Activated T-cell treated with anti-CD3 and anti-CD28 coated beads, Interleukin-2, amount 50 U/mL, for 72 hours (primary cell): ENCODE measurements around the gene GPATCH11. TPM values are rescaled to one million over a fixed set of nuclear protein-coding genes. Genes with fewer than 3 reads are reported as not detected.

Source experiments
- ATAC-seq, 2 donors: fragments of 150-1000 bp; cut with Tn5 transposase; replicated peaks in 1 of 2; 2 replicates each; pipeline ENCODE4 v1.10.0; 2021; ENCODE audit warnings: moderate library complexity in 2 of 2, mild to moderate bottlenecking in 1 of 2
- DNase-seq, 2 donors: peaks; one replicate each; pipeline ENCODE4 v3.0.0; 2021 to 2022; ENCODE audit warnings: mixed read lengths in 1 of 2
- H3K27ac Mint-ChIP-seq: one replicate; pipeline ENCODE4 v1.8.0; 2022; ENCODE audit warnings: mild to moderate bottlenecking, moderate library complexity, mixed read lengths
- H3K27me3 Mint-ChIP-seq: one replicate; pipeline ENCODE4 v1.8.0; 2022; ENCODE audit warnings: low read depth, mixed read lengths
- H3K36me3 Mint-ChIP-seq, 2 donors: one replicate each; pipeline ENCODE4 v1.8.0; 2022; ENCODE audit warnings: mixed read lengths in 2 of 2, mild to moderate bottlenecking in 1 of 2; ENCODE audit not compliant: insufficient read depth in 2 of 2
- H3K4me1 Mint-ChIP-seq: one replicate; pipeline ENCODE4 v1.8.0; 2022; ENCODE audit warnings: low read depth, mixed read lengths
- H3K4me3 Mint-ChIP-seq, 2 donors: one replicate each; pipeline ENCODE4 v1.8.0; 2022; ENCODE audit warnings: mild to moderate bottlenecking in 2 of 2, mixed read lengths in 2 of 2, moderate library complexity in 2 of 2
- H3K9me3 Mint-ChIP-seq, 2 donors: one replicate each; pipeline ENCODE4 v1.8.0; 2022; ENCODE audit warnings: mixed read lengths in 2 of 2
- total RNA-seq, 2 donors: library from RNA; stranded (reverse); gene quantifications; one replicate each; pipeline ENCODE4 v1.2.3, GENCODE V29; 2022

Gene GPATCH11
- total RNA-seq, 2 donors from 2014 or later = 12.3 to 12.4 TPM

GRCh38 chr2:37085731-37086147, 1.4 kb downstream of the GPATCH11 start:
- Mint-ChIP-seq H3K36me3 (peaks cover 0 to 6% of the 10 kb centered on the region in 2 donors), H3K4me1 (peaks cover 22% of the 10 kb centered on the region), H3K27me3 (no peaks in the 10 kb centered on the region), H3K9me3 (no peaks in the 10 kb centered on the region), H3K4me3 (no peak overlapping the region), H3K27ac (no peak overlapping the region)
- peak; percentile 16 to 39 for ATAC-seq
- no peak for DNase-seq

GRCh38 chr2:37090019-37090477, 5.7 kb downstream of the GPATCH11 start:
- no peaks in the 10 kb centered on the region for H3K27me3 Mint-ChIP-seq
- no peaks in the 10 kb centered on the region for H3K9me3 Mint-ChIP-seq
- H3K27ac Mint-ChIP-seq = no peak overlapping the region
- no peak for DNase-seq
- H3K4me3 Mint-ChIP-seq = no peak overlapping the region
- H3K36me3 Mint-ChIP-seq = peaks cover 0 to 6% of the 10 kb centered on the region in 2 donors
- ATAC-seq = no peak
- peaks cover 10% of the 10 kb centered on the region for H3K4me1 Mint-ChIP-seq

GRCh38 chr2:37091873-37092272, 7.6 kb downstream of the GPATCH11 start:
- H3K9me3 Mint-ChIP-seq = no peaks in the 10 kb centered on the region
- ATAC-seq (no peak), DNase-seq (no peak)
- no peak overlapping the region for H3K4me3 Mint-ChIP-seq
- no peaks in the 10 kb centered on the region for H3K27me3 Mint-ChIP-seq
- peaks cover 2 to 8% of the 10 kb centered on the region in 2 donors for H3K36me3 Mint-ChIP-seq
- H3K27ac Mint-ChIP-seq = peak overlapping the region; percentile 54
- peaks cover 10% of the 10 kb centered on the region for H3K4me1 Mint-ChIP-seq

GRCh38 chr2:37096568-37096967, 12.2 kb downstream of the GPATCH11 start:
- peak overlapping the region; percentile 73 for H3K27ac Mint-ChIP-seq
- DNase-seq = no peak
- no peaks in the 10 kb centered on the region for H3K27me3 Mint-ChIP-seq
- no peaks in the 10 kb centered on the region for H3K9me3 Mint-ChIP-seq
- ATAC-seq = no peak
- H3K4me3 Mint-ChIP-seq = no peak overlapping the region
- H3K36me3 Mint-ChIP-seq = peaks cover 3 to 12% of the 10 kb centered on the region in 2 donors
- no peaks in the 10 kb centered on the region for H3K4me1 Mint-ChIP-seq

GRCh38 chr2:37098416-37099118, 14.2 kb downstream of the GPATCH11 start:
- Mint-ChIP-seq H3K27ac (no peak overlapping the region), H3K4me3 (no peak overlapping the region), H3K36me3 (peaks cover 3 to 13% of the 10 kb centered on the region in 2 donors), H3K9me3 (no peaks in the 10 kb centered on the region), H3K27me3 (no peaks in the 10 kb centered on the region), H3K4me1 (no peaks in the 10 kb centered on the region)
- ATAC-seq (no peak), DNase-seq (no peak)

- no peaks in the 10 kb centered on the region for H3K9me3 Mint-ChIP-seq
- H3K4me1 Mint-ChIP-seq = no peaks in the 10 kb centered on the region
- ATAC-seq = no peak
- no peaks in the 10 kb centered on the region for H3K27me3 Mint-ChIP-seq
- no peak for DNase-seq
- no peak overlapping the region for H3K27ac Mint-ChIP-seq
- no peak overlapping the region for H3K4me3 Mint-ChIP-seq
- peaks cover 3 to 10% of the 10 kb centered on the region in 2 donors for H3K36me3 Mint-ChIP-seq
Observed at GRCh38 chr2:37100054-37100453, 15.7 kb downstream of the GPATCH11 start.

- ATAC-seq (no peak), DNase-seq (no peak)
- Mint-ChIP-seq H3K9me3 (no peaks in the 10 kb centered on the region), H3K27ac (no peak overlapping the region), H3K4me1 (no peaks in the 10 kb centered on the region), H3K4me3 (no peak overlapping the region), H3K27me3 (no peaks in the 10 kb centered on the region), H3K36me3 (peaks cover 2 to 10% of the 10 kb centered on the region in 2 donors)
Observed at GRCh38 chr2:37102588-37102987, 18.3 kb downstream of the GPATCH11 start.

- H3K4me1 Mint-ChIP-seq = no peaks in the 10 kb centered on the region
- DNase-seq (no peak), ATAC-seq (no peak)
- H3K27me3 Mint-ChIP-seq = no peaks in the 10 kb centered on the region
- H3K4me3 Mint-ChIP-seq = no peak overlapping the region
- peak overlapping the region; percentile 60 for H3K27ac Mint-ChIP-seq
- H3K9me3 Mint-ChIP-seq = no peaks in the 10 kb centered on the region
- peaks cover 4 to 14% of the 10 kb centered on the region in 2 donors for H3K36me3 Mint-ChIP-seq
Observed at GRCh38 chr2:37104178-37104577, 19.9 kb downstream of the GPATCH11 start.

GRCh38 chr2:37105150-37105549, 20.8 kb downstream of the GPATCH11 start:
- Mint-ChIP-seq H3K27me3 (no peaks in the 10 kb centered on the region), H3K36me3 (peaks cover 4 to 12% of the 10 kb centered on the region in 2 donors), H3K4me3 (no peak overlapping the region), H3K9me3 (no peaks in the 10 kb centered on the region), H3K4me1 (no peaks in the 10 kb centered on the region), H3K27ac (no peak overlapping the region)
- no peak for ATAC-seq
- no peak for DNase-seq

- Mint-ChIP-seq H3K9me3 (no peaks in the 10 kb centered on the region), H3K27ac (peak overlapping the region; percentile 35), H3K27me3 (no peaks in the 10 kb centered on the region), H3K36me3 (peaks cover 7 to 12% of the 10 kb centered on the region in 2 donors), H3K4me3 (no peak overlapping the region), H3K4me1 (no peaks in the 10 kb centered on the region)
- DNase-seq (no peak), ATAC-seq (no peak)
Observed at GRCh38 chr2:37109523-37109922, 25.2 kb downstream of the GPATCH11 start.

GRCh38 chr2:37110306-37111212, 26.2 kb downstream of the GPATCH11 start:
- H3K27me3 Mint-ChIP-seq = no peaks in the 10 kb centered on the region
- H3K9me3 Mint-ChIP-seq = no peaks in the 10 kb centered on the region
- H3K27ac Mint-ChIP-seq = peak overlapping the region; percentile 5
- H3K36me3 Mint-ChIP-seq = peaks cover 7 to 12% of the 10 kb centered on the region in 2 donors
- DNase-seq = no peak
- ATAC-seq = no peak
- no peaks in the 10 kb centered on the region for H3K4me1 Mint-ChIP-seq
- no peak overlapping the region for H3K4me3 Mint-ChIP-seq

GRCh38 chr2:37111958-37112357, 27.6 kb downstream of the GPATCH11 start:
- Mint-ChIP-seq H3K27ac (no peak overlapping the region), H3K4me1 (no peaks in the 10 kb centered on the region), H3K4me3 (no peak overlapping the region), H3K27me3 (no peaks in the 10 kb centered on the region), H3K36me3 (peaks cover 7 to 12% of the 10 kb centered on the region in 2 donors), H3K9me3 (no peaks in the 10 kb centered on the region)
- ATAC-seq = no peak
- no peak for DNase-seq

- Mint-ChIP-seq H3K27ac (no peak overlapping the region), H3K4me3 (no peak overlapping the region)
Observed at GRCh38 chr2:37117566-37117965, 33.2 kb downstream of the GPATCH11 start.

More at GRCh38 chr2:37117566-37117965, 33.2 kb downstream of the GPATCH11 start:
- Mint-ChIP-seq H3K27me3 (no peaks in the 10 kb centered on the region), H3K36me3 (peaks cover 3 to 4% of the 10 kb centered on the region in 2 donors), H3K4me1 (no peaks in the 10 kb centered on the region), H3K9me3 (no peaks in the 10 kb centered on the region)
- DNase-seq = no peak
- ATAC-seq = no peak
